HepG2 (cell line): ENCODE data around the gene AJM1. TPM values are rescaled to one million over a fixed set of nuclear protein-coding genes. Genes with fewer than 3 reads are reported as not detected.
A peak's percentile ranks its signal among the peaks of the same experiment; 100 is the strongest.

Source experiments
- ATRX ChIP-seq: sonication (generic); formaldehyde crosslinking; IDR thresholded peaks from 2 replicates; pipeline ENCODE4 v1.4.0; 2020; ENCODE audit warnings: missing genetic modification reagents, borderline replicate concordance
- CEBPZ ChIP-seq: IDR thresholded peaks from 2 replicates; pipeline ENCODE4 v1.6.1; 2012; ENCODE audit warnings: low read length, improper control_type of control experiment
- FOSL1 ChIP-seq: sonication (generic); formaldehyde crosslinking; IDR thresholded peaks from 2 replicates; pipeline ENCODE4 v1.9.0; 2021; ENCODE audit warnings: missing genetic modification reagents, borderline replicate concordance
- MIXL1 ChIP-seq: IDR thresholded peaks from 2 replicates; pipeline ENCODE4 v1.6.1; 2016
- NONO ChIP-seq, 2 experiments: fragments of 450-650 bp in 1 of 2; sonication (generic) in 1 of 2; formaldehyde crosslinking in 1 of 2; IDR thresholded peaks in 1 of 2; conservative IDR thresholded peaks in 1 of 2; 2 replicates each; pipeline versions ENCODE4 v1.6.1 to v1.8.0; 2017 to 2022; ENCODE audit warnings: mild to moderate bottlenecking in 1 of 2, missing genetic modification reagents in 1 of 2, moderate library complexity in 1 of 2
- PHF5A ChIP-seq: IDR thresholded peaks from one replicate; pipeline ENCODE4 v1.6.1; 2018; ENCODE audit warnings: low read depth, missing genetic modification reagents; ENCODE audit not compliant: unreplicated experiment
- PITX1 ChIP-seq: sonication (generic); formaldehyde crosslinking; IDR thresholded peaks from 2 replicates; pipeline ENCODE4 v1.5.1; 2020; ENCODE audit warnings: mild to moderate bottlenecking, missing genetic modification reagents
- POLR2AphosphoS5 ChIP-seq: IDR thresholded peaks from 2 replicates; pipeline ENCODE4 v1.6.1; 2012; ENCODE audit warnings: low read depth, low read length
- REL ChIP-seq: sonication (generic); formaldehyde crosslinking; conservative IDR thresholded peaks from 2 replicates; pipeline ENCODE4 v1.8.0; 2022; ENCODE audit warnings: mild to moderate bottlenecking, missing genetic modification reagents, moderate library complexity
- SALL1 ChIP-seq: sonication (generic); formaldehyde crosslinking; IDR thresholded peaks from 2 replicates; pipeline ENCODE4 v1.8.0; 2022; ENCODE audit warnings: mild to moderate bottlenecking, missing genetic modification reagents
- SNAI1 ChIP-seq: sonication (generic); formaldehyde crosslinking; IDR thresholded peaks from 2 replicates; pipeline ENCODE4 v1.5.0; 2020; ENCODE audit warnings: mild to moderate bottlenecking, missing genetic modification reagents, borderline replicate concordance
- XBP1 ChIP-seq: sonication (generic); formaldehyde crosslinking; IDR thresholded peaks from 2 replicates; pipeline ENCODE4 v1.5.0; 2020; ENCODE audit warnings: missing genetic modification reagents
- ZBED4 ChIP-seq: sonication (generic); formaldehyde crosslinking; IDR thresholded peaks from 2 replicates; pipeline ENCODE4 v1.4.0; 2020; ENCODE audit warnings: missing genetic modification reagents, borderline replicate concordance
- ZNF264 ChIP-seq: sonication (generic); formaldehyde crosslinking; IDR thresholded peaks from 2 replicates; pipeline ENCODE4 v1.4.0; 2020; ENCODE audit warnings: missing genetic modification reagents
- ZNF691 ChIP-seq: sonication (generic); formaldehyde crosslinking; IDR thresholded peaks from 2 replicates; pipeline ENCODE4 v1.4.0; 2020; ENCODE audit warnings: missing genetic modification reagents, low read depth, mild to moderate bottlenecking, borderline replicate concordance
- ZNF83 ChIP-seq: sonication (generic); formaldehyde crosslinking; IDR thresholded peaks from 2 replicates; pipeline ENCODE4 v1.4.0; 2020; ENCODE audit warnings: missing genetic modification reagents, mild to moderate bottlenecking, borderline replicate concordance
- polyA plus RNA-seq, 8 experiments: library from polyadenylated mRNA; depleted of rRNA in 3 of 8; stranded (reverse) in 7 of 8; unstranded in 1 of 8; fragments of >200 nt; fragmentation: Illumina TruSeq in 4 of 8; extraction: Trizol in 4 of 8; gene quantifications; 2 replicates each; pipeline versions ENCODE4 v1.2.1 to v1.2.3, GENCODE V29; 2011 to 2016; ENCODE audit warnings: low read depth in 4 of 8, missing spikeins in 1 of 8, mixed read lengths in 1 of 8; ENCODE audit not compliant: insufficient read depth in 1 of 8
- total RNA-seq, 5 experiments: library from RNA; depleted of rRNA; stranded (reverse); fragments of >200 nt; fragmentation: Illumina TruSeq; extraction: Trizol; gene quantifications; 2 replicates each; pipeline ENCODE4 v1.2.3, GENCODE V29; 2016; ENCODE audit warnings: low read depth in 1 of 5

The AJM1 gene
- total and polyA plus RNA-seq, 2 of the 13 experiments (the other 11 are each of a cell fraction or from before 2014, with no cell fraction given), result 1.1 to 1.2 TPM

GRCh38 chr9:136793086-136793946, 49.0 kb upstream of the AJM1 start (continued):
- TF ChIP-seq FOSL1, result no peak
- peak; percentile 48; the same call in 1 of the 2 replicates for TF ChIP-seq MIXL1 (CRISPR knock-in tag)
- TF ChIP-seq SALL1, result peak; percentile 68
- TF ChIP-seq ZNF691 (CRISPR knock-in tag), result peak; percentile 68; the same call in 1 of the 2 replicates
- TF ChIP-seq REL (CRISPR knock-in tag), result no peak
- no peak for TF ChIP-seq CEBPZ
- TF ChIP-seq ZBED4 (CRISPR knock-in tag), result no peak
- peak; percentile 84 for TF ChIP-seq POLR2AphosphoS5
- TF ChIP-seq ATRX, result no peak
- no peak for TF ChIP-seq XBP1 (CRISPR knock-in tag)
- TF ChIP-seq PITX1 (CRISPR knock-in tag), result no peak
- no peak for TF ChIP-seq ZNF264 (CRISPR knock-in tag)
- peak; percentile 53 for TF ChIP-seq PHF5A (CRISPR knock-in tag)
- TF ChIP-seq ZNF83 (CRISPR knock-in tag), result 0 out of 2 replicates have a peak, but pooled peaks have one; percentile 16
- TF ChIP-seq NONO (IDR thresholded peaks at IDR 0.05), result no peak
- peak; percentile 44; the same call in 1 of the 2 replicates for TF ChIP-seq NONO (CRISPR knock-in tag; conservative IDR thresholded peaks at IDR 0.05)
- TF ChIP-seq SNAI1 (CRISPR knock-in tag), result no peak
